GM21528 (cell line): Measurements from ENCODE around the gene MBP.

Source experiments
- ATAC-seq: cut with Tn5 transposase; IDR thresholded peaks from one replicate; pipeline ENCODE4 v1.9.1; 2021; ENCODE audit warnings: mild to moderate bottlenecking, moderate library complexity; ENCODE audit not compliant: unreplicated experiment, low FRiP score

MBP gene

DNA sequence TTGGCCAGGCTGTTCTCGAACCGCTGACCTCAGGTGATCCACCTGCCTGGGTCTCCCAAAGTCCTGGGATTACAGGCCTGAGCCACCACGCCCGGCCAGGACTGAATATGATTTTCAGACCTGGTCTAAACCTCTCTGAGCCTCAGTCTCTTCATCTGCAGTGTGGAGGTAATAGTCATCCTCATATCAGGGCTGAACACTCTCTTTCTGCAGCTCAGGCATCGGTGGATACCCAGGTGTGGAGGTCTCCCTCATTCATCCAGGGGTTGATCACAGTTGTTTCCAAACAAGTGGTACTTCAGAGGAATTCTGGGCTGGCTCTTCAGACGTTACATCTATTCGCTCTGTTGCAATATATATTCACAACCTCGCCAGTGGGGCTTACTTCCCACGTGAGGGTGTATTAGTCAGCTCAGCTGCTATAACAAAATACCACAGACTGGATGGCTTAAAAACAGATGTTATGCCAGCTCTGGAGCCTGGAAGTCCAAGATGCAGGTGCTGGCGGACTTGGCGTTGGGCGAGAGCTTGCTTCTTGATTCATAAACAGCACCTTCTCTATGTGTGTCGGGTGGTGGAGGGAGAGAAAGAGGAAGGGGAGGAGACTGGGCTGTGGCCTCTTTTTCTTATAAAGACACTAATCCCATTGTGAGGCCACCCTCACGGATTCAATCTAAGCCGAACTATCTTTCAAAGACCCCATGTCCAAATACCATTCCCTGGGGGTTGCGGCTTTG, 2.9 kb upstream of the MBP start:
- no peak for ATAC-seq

DNA sequence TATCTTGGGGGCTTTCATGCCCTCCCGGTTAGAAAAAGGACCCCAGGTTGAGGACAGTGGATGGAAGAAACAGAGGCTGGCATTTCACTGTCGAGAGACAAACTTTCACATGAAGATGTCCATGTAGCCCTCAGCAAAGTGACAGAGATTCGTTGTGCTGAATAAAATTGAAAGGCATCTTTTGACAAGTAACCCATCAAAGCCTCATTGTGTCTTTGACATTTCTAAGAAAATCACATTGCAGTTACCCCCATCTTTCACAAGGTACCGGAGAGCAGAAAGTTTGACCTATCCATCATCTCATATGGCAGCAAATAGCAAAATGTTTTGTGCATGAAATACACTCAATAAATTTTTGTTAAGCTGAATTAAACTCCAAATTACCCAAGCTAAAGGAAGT, 2.0 kb upstream of the MBP start:
- no peak for ATAC-seq

DNA sequence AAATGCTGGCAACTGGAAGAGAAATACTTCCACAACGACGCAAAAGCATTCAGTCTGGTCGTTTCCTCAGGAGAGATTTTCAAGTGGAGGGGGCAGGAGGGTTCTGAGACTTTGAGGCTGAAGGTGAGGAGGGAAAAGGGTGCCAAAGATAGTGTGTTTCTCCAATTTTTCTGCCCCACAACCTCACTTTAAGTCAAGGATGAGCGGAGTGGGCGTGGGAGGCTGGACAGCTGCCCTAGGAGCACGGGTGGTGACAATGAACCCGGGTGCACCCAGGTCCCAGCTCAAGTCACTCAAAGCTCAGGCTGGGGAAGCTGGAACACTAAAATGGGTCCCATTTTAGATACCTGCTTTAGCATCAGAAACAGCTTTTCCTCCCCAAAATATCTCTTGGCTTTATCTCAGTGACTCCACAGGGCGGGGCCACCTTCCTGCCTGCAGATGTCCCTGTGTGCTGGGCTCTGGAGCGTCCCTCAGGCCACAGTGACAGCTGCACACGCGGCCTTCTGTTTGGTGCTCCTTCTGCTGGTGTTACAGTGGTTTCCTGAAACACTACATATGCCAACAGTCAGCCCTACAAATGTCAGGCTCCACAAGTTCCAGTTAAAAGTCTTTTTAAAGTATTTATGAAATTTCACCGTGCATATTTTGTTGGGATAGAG, 1.4 kb upstream of the MBP start:
- no peak for ATAC-seq

DNA sequence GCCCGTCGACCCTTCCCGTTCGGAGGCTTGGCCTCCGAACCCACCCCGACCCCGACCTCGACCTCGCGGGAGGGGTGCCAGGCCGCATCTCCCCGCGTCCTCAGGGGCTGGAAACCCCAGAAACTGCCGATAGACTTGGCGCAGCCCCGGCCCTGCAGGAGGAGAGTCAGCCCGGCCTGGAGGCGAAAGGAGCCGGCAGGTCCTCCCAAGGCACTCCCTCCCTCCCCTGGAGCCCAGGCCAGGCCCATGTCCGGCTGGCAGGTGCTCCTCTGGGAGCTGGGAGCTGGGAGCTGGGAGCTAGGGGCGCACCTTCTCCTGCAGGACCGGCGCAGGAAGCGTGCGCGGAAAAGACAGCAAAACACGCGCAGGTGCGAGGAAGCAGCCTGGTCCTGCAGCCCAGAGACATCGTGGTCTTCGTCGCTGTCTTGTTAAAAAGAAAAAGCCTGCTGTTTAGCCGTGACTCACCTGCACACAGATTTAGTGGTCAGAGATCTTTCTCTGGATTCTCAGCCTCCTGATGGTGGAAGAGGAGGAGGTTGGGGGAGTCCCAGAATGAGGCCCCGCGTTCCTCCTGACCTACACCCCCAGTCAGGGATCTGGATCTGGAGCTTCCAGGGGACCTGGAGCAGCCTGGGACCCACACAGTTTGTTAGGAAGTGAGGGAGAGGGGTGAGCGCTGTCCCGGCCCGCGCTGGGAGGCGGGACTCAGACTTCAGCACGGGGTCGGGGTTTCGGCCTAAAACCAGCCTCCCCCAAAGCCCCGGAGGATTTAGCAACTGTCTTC, 660 bp upstream of the MBP start:
- no peak for ATAC-seq

DNA sequence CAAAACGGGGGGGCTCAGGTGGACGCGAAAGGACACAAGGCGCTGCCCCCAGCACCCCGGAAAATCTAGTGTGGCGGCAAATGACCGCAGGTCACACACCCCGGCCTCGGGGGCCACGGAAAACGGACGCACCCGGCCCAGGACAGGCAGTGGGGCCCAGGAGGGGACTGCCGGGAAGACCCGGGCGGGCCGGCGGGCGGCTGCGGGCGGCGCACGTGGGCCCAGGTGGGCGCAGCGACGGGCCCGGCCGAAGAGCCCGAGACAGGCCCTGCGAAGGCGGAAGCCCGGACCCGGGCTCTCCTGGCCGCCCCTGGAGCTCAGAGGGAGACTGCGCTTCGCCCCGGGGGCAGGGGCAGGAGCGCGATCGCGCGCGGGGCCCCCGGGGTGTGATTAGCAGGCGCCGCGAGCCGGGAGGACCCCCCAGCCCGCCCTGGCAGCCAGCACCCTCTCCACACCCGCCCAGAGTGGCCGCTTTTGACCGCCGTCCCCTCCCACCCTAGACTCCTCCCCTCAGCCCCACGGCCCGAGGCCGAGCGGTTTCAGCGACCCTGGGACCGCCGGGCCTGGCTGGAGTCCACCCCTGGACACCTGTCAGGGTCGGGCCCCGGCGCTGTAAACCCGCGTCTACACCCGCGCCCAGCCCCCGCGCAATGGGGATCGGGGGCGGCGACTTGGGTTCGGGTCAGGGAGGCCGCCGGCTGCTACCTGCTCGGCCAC, 773 bp downstream of the MBP start:
- ATAC-seq, result peak; percentile 58

DNA sequence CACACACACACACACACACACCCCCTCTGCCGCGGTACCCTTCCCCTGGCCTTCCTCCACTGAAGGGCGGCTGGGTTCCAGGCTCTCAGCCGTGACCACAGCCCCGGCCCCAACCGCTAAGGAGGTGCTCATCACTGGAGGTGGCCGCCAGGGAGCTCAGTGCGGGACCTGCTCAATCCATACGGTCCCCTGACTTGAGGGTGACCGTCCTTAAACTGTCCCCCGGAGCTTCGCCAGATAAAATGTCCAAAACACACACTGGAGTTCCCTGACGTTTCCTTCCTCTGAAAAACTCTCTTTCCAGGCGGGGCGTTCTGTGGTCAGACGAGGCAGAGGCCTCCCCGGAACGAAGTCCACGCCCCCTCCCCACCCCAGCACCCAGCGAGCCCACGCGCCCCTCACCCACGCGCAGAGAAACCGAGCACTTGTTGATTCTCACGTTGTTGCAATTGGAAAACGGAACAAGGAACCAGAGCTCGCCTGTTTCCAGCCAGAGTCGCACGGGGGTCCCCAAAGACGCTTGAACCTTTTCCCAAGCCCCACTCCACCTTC, 1.4 kb downstream of the MBP start:
- ATAC-seq, result no peak

DNA sequence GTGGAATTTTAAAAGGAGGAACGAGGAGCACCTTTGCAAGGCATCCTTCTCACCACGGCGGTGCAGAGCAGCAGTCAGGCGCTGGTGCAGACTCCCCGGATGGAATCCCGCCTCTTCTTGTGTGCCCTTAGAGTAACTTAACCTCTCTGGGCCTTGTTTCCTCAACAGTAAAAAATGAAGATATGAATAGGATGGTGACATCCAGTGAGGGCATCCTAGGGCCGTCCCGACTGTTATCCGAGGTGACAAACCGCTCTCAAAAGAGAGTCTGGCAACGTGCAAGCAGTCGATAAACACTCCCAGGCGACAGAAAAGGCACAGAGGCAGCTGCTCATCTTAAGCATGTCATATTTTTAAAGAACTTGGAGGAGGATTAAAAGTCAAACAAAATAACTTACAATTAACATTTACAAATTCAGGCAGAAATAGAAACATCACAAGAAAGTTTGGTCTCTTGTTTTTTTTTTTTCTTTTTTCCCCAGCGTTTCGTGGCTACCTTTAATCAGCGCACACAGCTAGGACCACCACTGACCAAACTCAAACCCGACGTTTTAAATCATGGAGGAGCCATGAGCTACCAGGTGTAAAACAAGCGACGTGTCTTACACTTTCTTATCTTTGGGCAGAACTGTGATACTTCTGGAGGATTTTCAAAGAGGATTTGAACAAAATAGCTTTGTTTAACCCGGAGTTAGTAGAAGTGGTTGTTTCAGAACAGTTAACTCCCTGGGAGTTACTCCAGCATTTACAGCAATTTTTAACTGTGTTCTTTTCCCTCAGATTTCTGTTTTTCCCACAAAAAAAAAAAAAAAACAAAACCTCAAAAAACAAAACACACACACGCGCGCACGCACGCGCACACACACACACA, 2.1 kb downstream of the MBP start:
- ATAC-seq, result no peak

DNA sequence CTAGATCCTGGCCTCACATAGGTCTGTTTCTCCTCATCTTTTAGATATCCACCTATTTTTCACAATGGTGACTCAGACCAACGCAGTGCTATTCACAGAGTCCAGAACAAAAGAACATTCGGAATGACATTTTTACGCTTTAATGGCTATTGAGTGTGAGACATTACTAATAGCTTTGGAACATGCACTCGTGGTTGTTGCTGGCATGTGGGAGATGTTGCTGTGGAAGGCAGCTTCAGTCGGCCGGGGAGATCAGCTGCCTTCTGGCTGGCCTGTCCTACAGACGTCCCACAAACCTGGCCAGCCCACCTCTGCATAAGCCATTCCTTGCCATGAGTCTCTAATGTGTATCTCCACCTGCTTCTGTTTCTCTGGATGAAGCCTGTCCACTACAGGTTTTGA, 3.4 kb downstream of the MBP start:
- ATAC-seq, result no peak

DNA sequence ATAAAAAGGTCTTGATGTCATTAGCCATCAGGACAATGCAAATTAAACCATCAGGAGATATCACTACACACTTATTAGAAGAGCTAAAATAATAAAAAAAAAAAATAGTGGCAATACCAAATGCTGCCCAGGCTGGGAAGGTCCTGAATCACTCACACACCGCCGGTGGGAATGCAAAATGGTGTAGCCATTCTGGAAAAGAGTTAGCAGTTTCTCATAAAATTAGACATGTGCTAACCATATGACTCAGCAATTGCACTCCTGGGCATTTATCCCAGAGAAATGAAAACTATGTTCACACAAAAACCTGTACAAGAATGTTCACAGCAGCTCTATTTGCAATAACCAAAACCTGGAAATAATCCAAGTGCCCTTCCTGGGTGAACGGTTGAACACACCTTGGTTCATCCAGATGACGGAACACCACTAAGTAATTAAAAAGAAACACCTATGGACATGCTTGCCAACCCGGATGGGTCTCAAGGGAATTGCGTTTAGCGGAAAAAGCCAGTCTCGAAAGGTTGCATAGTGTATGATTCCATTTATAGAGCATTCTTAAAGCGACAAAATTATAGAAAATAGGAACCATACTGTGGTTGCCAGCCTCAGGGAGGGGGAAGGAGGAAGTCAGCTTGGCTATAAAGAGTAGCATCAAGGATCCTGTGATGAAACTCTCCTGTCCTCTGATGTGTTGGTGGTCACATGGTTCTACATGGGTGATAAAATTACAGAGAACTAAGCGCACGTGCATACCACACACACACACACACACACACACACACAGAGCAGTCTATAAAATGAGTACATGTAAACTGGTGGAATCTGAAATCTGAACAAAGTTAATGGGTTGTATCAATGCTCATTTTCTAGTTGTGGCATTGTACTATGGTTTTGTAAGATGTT, 4.6 kb downstream of the MBP start:
- ATAC-seq, result peak; percentile 22

DNA sequence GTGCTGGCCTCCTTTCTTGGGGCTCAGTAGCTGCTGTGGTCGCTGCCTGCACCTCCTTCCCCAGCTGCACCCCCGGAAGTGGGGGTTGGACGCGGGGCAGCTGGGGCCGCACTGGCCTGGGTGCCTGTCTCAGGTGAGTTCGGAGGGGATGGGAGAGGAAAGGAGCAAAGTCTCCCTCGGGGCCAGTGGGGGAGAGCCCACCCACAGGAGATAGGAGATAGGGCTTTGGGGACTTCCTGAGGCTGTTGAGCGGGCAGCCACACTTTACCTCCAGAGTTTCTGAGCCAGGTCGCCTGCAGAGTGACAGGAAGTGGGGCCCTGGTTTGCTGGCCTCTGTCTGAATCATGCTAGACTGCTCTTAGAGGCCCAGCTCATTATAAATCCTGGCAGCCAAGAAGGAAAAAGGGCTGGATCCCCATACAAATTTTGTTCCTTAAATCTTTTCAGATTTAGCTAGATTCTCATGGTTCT, 8.1 kb downstream of the MBP start:
- peak; percentile 69 for ATAC-seq

DNA sequence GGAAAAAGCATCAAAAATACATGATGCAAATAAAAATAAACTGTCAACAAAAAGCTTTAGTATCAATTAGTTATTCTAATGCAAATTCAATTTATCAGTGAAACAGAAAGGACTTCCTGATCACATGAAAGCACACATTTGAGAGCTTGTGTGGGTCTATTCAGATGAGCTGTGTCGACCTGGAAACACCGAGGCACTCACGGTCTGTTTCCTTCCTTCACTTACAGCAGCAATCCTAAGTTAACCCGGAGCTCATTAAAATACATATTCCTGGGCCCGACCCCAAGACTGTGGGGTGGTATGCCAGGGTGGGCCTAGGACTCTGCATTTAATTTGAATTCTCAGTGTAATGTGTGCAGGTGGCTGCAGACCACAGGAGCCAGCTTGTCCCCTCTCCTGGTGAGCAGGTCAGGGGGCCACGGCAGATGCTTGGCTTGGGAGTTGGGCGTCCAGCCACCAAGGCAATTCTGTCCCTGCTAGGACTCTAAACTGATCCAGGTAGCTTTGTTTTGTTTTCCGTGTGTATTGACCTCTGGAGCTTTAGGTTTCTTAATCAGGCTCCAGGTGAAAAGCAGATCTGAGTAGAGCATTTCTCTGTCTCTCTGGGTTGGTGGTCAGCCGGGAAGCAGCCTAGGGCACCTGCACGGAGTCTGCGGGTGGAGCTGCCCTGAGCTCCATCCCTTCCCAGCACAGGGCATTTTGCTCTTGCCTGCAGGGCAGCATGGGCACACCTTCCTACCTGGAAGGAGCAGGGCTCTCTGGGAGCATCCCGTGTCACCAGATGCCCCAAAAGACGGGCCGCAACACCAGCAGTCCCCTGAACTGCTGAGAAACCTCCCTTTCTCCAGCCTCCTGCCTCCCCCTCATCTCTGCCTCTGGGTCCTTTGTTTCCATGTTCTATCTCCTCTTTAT, 9.0 kb downstream of the MBP start:
- no peak for ATAC-seq

DNA sequence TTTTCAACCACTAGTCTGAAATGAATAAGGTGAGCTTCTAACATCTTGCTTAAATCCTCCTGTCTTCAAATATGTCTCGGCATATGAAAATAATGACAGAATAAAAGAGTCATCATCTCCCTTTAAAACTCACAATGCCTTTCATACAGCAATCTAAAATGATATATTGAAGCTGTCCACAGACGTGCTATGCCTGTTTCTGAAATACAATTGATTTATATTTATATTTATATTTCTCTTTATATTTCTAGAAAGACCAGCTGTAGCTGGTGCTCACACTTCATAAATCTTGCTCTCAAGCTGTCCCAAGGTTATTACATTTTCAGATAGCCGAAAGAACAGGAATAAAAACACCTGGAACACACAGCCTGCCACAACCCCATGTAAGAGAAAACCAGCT, 11.1 kb downstream of the MBP start:
- no peak for ATAC-seq

DNA sequence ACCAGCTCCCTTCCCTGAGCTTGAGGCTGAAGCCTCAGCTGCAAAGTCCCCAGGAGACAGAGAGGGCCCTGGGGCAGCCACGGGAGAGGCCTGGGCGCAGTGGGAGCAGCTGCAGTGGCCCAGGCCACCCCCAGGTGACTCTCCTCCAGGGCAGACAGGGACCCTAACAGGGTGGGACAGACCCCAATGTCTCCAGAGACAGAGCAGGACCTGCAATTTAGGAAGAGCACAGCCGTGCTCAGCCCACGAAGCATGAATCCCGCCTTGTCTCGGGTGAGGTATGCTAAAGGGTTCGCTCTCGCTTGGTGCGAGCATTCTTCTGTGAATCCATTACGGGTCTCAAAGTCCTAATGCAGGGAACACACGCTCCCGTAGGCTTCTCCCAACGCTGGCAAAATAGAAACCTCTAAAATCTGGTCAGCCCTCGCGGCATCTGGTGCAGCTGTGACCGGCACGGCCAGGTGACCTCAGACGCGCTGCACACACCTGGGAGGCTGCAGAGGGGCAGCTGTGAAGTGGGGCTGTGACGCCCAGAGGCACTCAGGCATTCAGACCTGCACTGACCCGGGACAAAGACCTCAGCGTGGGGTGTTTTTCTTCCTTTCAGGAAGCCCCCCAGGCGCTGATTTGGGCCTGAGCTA, 12.6 kb downstream of the MBP start:
- ATAC-seq, result no peak

DNA sequence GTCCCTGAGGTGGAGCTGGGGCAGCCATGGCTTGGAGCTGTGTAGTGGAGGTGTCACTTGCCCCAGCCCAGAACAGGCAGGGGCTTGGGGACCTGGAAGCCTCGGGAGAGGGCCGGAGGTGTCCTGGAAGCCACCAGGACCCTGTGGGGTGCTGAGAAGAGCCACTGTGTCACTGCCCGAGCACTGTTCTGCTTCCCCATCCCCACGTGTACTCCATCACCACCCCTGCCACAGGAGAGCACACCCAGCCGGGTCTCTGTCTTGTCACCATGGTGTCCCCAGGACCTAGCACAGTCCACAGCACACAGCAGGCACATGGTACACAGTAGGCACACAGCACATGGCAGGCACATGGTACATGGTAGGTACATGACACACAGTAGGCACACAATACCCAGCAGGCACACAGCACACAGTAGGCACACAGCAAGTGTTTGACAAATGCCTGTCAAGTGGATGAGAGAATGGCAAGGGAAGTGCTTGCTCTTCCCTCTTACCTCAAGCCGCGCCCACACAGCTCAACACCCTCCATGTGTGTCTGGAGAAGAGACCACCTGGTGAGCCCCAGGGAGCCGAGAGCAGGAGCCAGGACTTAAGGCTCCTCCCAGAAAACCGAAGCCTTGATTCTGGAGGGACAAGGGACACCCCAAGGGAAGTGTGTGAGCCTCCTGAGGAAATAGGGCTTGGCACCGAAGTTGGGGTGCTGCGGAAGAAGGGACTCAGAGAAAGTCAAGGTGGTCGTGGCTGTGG, 13.3 kb downstream of the MBP start:
- ATAC-seq, result no peak

DNA sequence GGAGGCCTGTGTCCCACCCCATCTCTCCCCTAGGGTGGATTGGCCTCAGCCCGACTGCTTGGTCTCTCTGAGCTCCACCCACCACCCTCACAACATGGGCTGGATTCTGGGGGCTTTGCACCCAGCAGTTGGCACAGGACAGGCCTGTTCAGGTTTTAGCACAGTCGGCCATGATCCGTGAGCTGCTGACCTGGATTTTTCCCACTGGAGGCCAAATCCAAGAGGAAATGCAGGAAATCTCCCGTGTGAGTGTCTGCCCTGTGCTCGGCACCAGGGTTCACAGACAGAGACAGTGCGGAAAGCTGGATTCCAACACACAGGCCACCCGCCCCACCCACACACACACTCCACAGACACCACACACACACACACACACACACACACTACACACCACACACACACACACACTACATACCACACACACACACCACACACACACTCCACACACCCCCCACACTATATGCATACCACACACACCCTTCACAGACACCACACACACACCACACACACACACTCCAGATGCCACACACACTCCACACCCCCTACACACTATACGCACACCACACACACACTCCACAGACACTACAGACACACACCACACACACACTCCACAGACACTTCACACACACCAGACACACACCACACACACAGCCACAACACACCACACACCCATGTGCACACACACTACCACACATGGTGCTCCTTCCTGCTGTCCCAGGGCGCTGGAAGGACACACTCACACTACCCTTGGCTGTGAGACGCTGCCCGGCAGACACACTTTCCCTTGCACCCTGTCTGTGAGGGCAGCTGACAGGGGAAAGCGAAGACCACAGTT, 14.1 kb downstream of the MBP start:
- ATAC-seq, result no peak
